ENCODE data around the gene SLC29A3.
A peak's percentile ranks its signal among the peaks of the same experiment; 100 is the strongest.

Gene SLC29A3

DNA sequence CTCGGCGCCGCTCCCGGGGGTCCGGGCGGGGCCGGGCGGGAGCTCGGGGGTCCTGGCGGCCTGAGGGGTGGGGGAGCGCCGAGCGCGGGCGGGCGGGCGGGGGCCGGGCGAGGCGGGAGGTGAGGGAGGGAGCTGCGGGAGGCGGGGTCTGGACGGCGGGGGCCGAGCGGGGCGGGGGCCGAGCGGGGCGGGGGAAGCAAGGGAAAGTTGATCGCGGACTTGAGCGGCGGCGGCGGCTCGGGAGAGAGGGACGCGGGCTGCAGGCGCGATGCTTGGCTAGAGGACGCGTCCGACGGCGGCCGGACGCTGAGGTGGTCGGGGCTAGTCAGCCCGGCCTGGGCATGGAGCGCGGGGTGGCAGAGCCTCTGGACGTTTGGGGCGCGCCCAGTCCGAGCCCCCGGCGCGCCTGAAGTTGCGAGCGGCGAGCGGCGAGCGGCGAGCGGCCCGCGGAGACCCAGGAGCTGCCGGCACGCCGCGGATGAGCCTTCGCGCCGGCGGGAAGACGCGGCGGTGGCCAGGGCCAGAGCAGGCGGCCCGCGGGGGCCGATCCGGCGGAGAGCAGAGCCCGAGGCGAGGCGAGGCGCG lies 77.7 kb downstream of the SLC29A3 start, which contains the start of gene CDH23:
CDH23 (plus strand) TSS at position 210 of the 585 bp plus-strand sequence. CDS start 42,912 bp downstream, outside the sequence.
- Histone ChIP-seq H3K4me3 (peak within 1 kb of the TSS; percentile 80), H3K9ac (ENCODE audit: insufficient read length) (peak within 1 kb of the TSS; percentile 37), H3K27ac (no peak within 1 kb of the TSS), H3K9me3 (ENCODE audit: low read depth, low read length) (no peaks in the 10 kb centered on the region), H3K36me3 (ENCODE audit: insufficient read depth, low read length) (no peaks in the 10 kb centered on the region)
- DNase-seq (ENCODE audit: low read depth, low spot score), result no peak
- TF ChIP-seq POLR2AphosphoS5 (IDR thresholded peaks at IDR 0.05; ENCODE audit: borderline replicate concordance, low read depth, low read length) (no peak), EZH2 (IDR thresholded peaks at IDR 0.05) (no peak), FOXP2 (optimal IDR thresholded peaks at IDR 0.05; ENCODE audit: control extremely low read depth, extremely low read length, insufficient read depth) (no peak)

DNA sequence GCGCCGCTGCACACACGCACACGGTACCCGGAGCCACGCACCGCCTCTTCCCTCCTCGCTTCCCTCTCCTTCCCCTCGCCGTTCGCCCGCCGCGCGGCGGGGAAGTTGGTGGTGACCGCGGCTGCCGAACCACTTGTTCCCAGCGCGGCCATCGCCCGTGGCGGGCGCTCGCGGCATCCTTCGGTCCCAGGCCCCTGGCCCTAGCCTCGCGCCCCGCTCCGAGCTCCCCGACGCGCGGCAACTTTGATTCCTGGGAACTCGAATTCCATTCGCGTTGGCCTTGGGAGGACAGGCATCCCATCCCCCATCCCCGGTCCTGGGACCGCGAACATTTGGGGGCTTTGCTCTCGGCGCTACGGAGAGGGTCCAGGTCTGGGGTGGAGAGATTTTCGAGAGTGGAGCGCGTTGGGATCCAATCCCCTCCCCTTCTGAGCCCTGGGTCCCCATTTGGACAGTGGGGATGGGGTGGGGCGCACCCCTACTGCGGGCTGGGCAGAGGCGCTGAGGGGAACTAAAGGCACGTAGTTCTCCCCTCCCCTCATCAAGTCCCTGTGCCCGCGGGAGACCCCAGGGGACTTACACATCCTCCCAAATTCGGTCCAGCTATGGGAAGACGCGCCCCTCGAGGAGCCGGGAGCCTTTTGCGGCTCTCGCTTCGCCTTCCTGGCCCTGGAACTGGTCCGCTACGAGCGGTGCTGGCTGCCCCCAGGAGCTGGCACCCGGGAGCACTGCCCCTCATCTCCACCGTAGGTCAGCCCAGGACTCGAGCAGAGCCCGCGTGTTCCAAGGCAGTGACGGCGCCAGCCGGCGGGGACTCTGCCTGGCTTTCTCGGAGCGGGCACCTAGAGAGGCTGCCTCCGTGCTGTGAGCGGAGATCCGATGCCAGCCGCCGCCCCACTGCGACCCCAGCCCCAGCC lies 78.5 kb downstream of the SLC29A3 start:
- peak overlapping the region; percentile 80 for H3K4me3 ChIP-seq
- no peak for DNase-seq (ENCODE audit: low read depth, low spot score)
- H3K9ac ChIP-seq (ENCODE audit: insufficient read length), result peak overlapping the region; percentile 37
- H3K27ac ChIP-seq, result no peak overlapping the region
- TF ChIP-seq FOXP2 (optimal IDR thresholded peaks at IDR 0.05; ENCODE audit: control extremely low read depth, extremely low read length, insufficient read depth), result no peak
- no peak for TF ChIP-seq EZH2 (IDR thresholded peaks at IDR 0.05)
- no peak for TF ChIP-seq POLR2AphosphoS5 (IDR thresholded peaks at IDR 0.05; ENCODE audit: borderline replicate concordance, low read depth, low read length)
- H3K36me3 ChIP-seq (ENCODE audit: insufficient read depth, low read length), result no peaks in the 10 kb centered on the region
- no peaks in the 10 kb centered on the region for H3K9me3 ChIP-seq (ENCODE audit: low read depth, low read length)

DNA sequence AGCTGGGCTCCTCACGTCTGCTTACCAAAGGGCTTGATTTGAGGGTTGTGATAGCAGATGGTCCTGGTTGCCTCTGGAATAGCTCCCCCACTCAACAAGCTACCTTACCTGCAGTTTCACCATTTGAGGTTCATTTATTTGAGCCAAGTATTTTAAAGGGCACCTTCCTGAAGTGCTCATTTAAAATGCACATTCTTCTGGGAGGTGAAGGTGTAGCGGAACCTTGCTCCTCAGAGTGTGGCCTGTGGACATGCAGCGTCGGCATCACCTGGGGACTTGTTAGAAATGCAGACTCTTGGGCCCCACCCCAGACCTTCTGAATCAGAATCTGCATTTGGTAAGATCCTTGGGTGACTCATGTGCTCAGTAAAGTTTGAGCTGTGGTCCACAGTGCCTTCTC lies 79.9 kb downstream of the SLC29A3 start:
- H3K27ac ChIP-seq, result no peak overlapping the region
- no peak for DNase-seq (ENCODE audit: low read depth, low spot score)
- TF ChIP-seq POLR2AphosphoS5 (IDR thresholded peaks at IDR 0.05; ENCODE audit: borderline replicate concordance, low read depth, low read length) (no peak), EZH2 (IDR thresholded peaks at IDR 0.05) (no peak), FOXP2 (optimal IDR thresholded peaks at IDR 0.05; ENCODE audit: control extremely low read depth, extremely low read length, insufficient read depth) (no peak)
- H3K9ac ChIP-seq (ENCODE audit: insufficient read length), result no peak overlapping the region
- no peaks in the 10 kb centered on the region for H3K36me3 ChIP-seq (ENCODE audit: insufficient read depth, low read length)
- H3K4me3 ChIP-seq, result peak overlapping the region; percentile 80
- H3K9me3 ChIP-seq (ENCODE audit: low read depth, low read length), result no peaks in the 10 kb centered on the region

DNA sequence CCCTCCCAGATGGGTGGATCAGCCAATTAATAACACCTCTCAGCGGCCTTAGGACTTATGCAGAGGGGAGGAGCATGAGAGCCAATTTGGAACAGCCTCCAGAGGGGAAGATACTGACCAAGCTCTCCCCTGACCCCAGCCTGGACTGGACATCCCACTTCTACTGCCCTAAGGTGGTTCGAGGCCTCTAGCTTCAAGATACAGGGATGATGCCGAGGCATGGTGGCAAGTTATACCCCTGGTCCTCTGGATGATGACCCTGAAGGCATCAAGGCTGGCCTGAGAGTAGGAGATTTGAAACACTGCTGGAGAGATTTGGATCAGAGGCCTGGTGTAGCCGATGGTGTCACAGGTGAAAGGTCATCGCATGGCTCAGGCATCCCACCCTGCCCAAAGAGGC lies 80.9 kb downstream of the SLC29A3 start:
- no peaks in the 10 kb centered on the region for H3K9me3 ChIP-seq (ENCODE audit: low read depth, low read length)
- no peak for TF ChIP-seq EZH2 (IDR thresholded peaks at IDR 0.05)
- TF ChIP-seq FOXP2 (optimal IDR thresholded peaks at IDR 0.05; ENCODE audit: control extremely low read depth, extremely low read length, insufficient read depth), result no peak
- no peak for TF ChIP-seq POLR2AphosphoS5 (IDR thresholded peaks at IDR 0.05; ENCODE audit: borderline replicate concordance, low read depth, low read length)

DNA sequence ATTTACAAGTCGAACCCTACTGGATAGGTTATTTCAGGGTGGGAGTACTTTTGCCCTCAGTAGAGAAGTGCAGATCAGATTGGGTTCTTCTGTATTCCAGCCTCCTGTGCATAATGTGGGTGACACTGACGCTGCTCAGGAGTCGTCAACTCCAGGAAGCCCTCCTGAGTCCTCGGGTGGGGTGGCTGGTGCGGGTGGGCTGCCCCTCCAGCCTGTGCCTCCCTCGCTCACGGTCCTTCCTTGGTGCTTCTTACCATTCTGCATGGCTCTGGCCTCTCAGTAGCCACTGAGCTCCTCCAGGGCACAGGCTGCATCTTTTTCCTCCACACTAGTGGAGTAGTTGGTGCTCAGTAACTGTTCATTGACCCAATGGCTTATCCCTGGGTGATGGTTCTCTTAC lies 82.0 kb downstream of the SLC29A3 start:
- DNase-seq (ENCODE audit: low read depth, low spot score), result no peak
- TF ChIP-seq EZH2 (IDR thresholded peaks at IDR 0.05) (no peak), FOXP2 (optimal IDR thresholded peaks at IDR 0.05; ENCODE audit: control extremely low read depth, extremely low read length, insufficient read depth) (no peak), POLR2AphosphoS5 (IDR thresholded peaks at IDR 0.05; ENCODE audit: borderline replicate concordance, low read depth, low read length) (no peak)
- Histone ChIP-seq H3K4me3 (no peak overlapping the region), H3K9me3 (ENCODE audit: low read depth, low read length) (no peaks in the 10 kb centered on the region), H3K27ac (no peak overlapping the region), H3K36me3 (ENCODE audit: insufficient read depth, low read length) (no peaks in the 10 kb centered on the region), H3K9ac (ENCODE audit: insufficient read length) (no peak overlapping the region)

More for the DNA sequence above, 80.9 kb downstream of the SLC29A3 start:
- H3K36me3 ChIP-seq (ENCODE audit: insufficient read depth, low read length), result no peaks in the 10 kb centered on the region
- no peak overlapping the region for H3K9ac ChIP-seq (ENCODE audit: insufficient read length)
- H3K4me3 ChIP-seq, result no peak overlapping the region
- no peak for DNase-seq (ENCODE audit: low read depth, low spot score)
- H3K27ac ChIP-seq, result no peak overlapping the region

DNA sequence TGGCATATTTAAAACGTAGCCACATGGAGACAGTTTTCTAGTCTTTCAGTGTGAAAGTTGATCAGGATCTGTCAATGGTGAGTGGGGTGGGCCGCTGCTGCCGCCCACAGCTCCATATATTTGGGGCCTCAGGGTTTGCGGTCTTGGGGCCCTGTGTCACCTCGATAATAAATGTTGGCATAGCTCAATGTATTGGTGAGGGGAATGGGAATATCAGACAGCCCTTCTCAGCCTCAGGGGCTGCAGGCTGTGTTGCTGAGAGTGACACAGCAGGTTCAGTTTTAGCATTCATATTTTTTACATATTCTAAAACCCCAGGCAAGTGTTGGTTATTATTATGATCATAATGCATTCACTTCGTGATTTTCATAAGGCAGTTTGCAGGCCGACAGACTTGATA lies 82.9 kb downstream of the SLC29A3 start:
- H3K9ac ChIP-seq (ENCODE audit: insufficient read length), result no peak overlapping the region
- TF ChIP-seq FOXP2 (optimal IDR thresholded peaks at IDR 0.05; ENCODE audit: control extremely low read depth, extremely low read length, insufficient read depth) (no peak), EZH2 (IDR thresholded peaks at IDR 0.05) (no peak), POLR2AphosphoS5 (IDR thresholded peaks at IDR 0.05; ENCODE audit: borderline replicate concordance, low read depth, low read length) (no peak)
- DNase-seq (ENCODE audit: low read depth, low spot score), result no peak
- no peaks in the 10 kb centered on the region for H3K36me3 ChIP-seq (ENCODE audit: insufficient read depth, low read length)
- H3K4me3 ChIP-seq, result no peak overlapping the region
- H3K9me3 ChIP-seq (ENCODE audit: low read depth, low read length), result no peaks in the 10 kb centered on the region
- H3K27ac ChIP-seq, result no peak overlapping the region

DNA sequence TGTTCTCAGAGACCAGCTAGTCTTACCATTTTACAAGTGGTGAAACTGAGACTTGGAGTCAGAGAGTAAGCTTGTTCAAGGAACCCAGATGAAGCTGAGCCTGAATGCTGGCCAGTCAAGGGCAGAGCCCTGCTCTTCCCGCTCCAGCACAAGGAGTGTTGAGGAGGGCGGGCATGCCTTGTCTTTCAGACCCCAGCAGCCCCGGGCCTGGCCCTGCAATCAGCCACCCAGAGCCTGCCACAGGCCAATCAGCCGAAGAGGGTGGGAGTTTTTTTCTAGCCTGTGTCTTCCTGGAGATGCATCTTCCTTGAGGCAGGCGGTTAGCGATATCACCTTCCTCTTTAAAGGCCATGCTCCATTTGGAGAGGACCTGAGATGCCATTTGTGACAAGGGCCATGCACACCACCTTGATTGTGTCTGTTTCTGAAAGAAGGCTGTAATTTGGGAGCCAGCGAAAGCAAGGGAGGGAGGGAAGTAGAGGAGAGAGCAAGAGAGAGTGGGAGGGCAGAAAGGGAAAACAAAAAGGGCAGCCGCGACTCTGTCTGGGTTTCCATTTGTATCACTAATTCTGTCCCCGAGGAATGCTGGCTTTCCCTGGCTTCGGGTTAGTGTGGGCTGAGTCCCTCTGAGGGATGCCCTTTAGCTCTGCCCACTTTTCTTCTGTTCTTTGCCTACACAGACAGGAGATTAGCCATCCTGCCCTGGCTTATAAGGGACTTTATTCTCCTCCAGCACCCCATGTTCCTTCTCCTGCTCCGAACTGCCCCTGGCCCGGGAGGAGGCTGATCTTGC lies 85.6 kb downstream of the SLC29A3 start:
- H3K4me3 ChIP-seq, result no peak overlapping the region
- H3K27ac ChIP-seq, result no peak overlapping the region
- H3K9me3 ChIP-seq (ENCODE audit: low read depth, low read length), result no peaks in the 10 kb centered on the region
- no peak for DNase-seq (ENCODE audit: low read depth, low spot score)
- H3K9ac ChIP-seq (ENCODE audit: insufficient read length), result no peak overlapping the region
- no peak for TF ChIP-seq FOXP2 (optimal IDR thresholded peaks at IDR 0.05; ENCODE audit: control extremely low read depth, extremely low read length, insufficient read depth)
- TF ChIP-seq EZH2 (IDR thresholded peaks at IDR 0.05), result no peak
- TF ChIP-seq POLR2AphosphoS5 (IDR thresholded peaks at IDR 0.05; ENCODE audit: borderline replicate concordance, low read depth, low read length), result no peak
- no peaks in the 10 kb centered on the region for H3K36me3 ChIP-seq (ENCODE audit: insufficient read depth, low read length)

DNA sequence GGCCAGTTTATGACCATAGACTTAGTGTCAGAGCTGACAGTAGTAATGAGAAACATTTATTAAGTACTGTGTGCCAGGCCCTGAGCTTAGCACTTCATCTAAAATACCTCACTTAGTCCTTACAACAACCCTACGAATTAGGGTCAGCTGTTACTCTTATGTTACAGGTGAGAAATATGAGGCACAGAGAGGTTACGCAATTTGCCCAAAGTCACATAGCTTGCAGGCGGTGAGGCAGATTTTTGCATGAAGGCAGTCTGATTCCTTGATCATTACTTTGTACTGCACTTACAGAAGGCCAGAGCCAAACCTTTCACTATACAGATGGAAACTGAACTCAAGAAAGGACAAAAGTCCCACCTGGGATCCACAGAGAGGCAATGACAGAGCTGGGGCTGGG lies 87.8 kb downstream of the SLC29A3 start:
- Histone ChIP-seq H3K36me3 (ENCODE audit: insufficient read depth, low read length) (no peaks in the 10 kb centered on the region), H3K9ac (ENCODE audit: insufficient read length) (no peak overlapping the region), H3K9me3 (ENCODE audit: low read depth, low read length) (no peaks in the 10 kb centered on the region; the same call in 1 of the 2 replicates), H3K4me3 (no peak overlapping the region), H3K27ac (no peak overlapping the region)
- DNase-seq (ENCODE audit: low read depth, low spot score), result no peak
- TF ChIP-seq EZH2 (IDR thresholded peaks at IDR 0.05), result no peak

Measured in SK-N-MC (cell line).